Measurements from ENCODE around the gene FLRT1. TPM values are rescaled to one million over a fixed set of nuclear protein-coding genes. Genes with fewer than 3 reads are reported as not detected.

Gene FLRT1
- total RNA-seq, 1 experiment from 2014 or later: 0.39 TPM

DNA sequence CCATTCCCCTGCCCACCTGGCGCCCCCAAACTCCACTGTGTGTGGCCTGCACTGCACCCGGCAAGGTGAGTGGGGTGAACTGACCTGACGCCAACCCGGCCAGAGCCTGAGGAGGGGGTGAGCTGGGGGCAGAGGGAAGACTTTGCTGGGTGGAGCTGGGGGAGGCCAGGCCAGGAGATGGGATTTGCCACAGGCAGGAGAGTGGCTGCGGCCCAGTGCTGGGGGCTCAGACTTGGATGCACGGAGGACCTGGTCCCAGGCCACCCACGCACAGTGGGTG is 17.8 kb upstream of the FLRT1 start:
- H3K9me3 ChIP-seq: no peaks in the 10 kb centered on the region
- Mint-ChIP-seq H3K27ac (ENCODE audit: unreplicated experiment) (no peak overlapping the region), H3K9me3 (ENCODE audit: unreplicated experiment) (no peaks in the 10 kb centered on the region), H3K4me1 (ENCODE audit: low read depth, unreplicated experiment) (no peaks in the 10 kb centered on the region), H3K4me3 (ENCODE audit: unreplicated experiment) (no peak overlapping the region), H3K36me3 (ENCODE audit: insufficient read depth, unreplicated experiment) (peaks cover 7% of the 10 kb centered on the region), H3K27me3 (ENCODE audit: insufficient read depth, unreplicated experiment) (no peaks in the 10 kb centered on the region)
- ChIA-PET CTCF (no interaction called here), POLR2A (no interaction called here)
- intact Hi-C loops (cut with micrococcal nuclease; ENCODE audit: unreplicated experiment): no loop called here
- no peak for DNase-seq
- BruUV-seq (replicated peaks): no TSS peak
- H3K27me3 ChIP-seq (replicated peaks; ENCODE audit: control insufficient read depth, insufficient read depth, low read length): no peaks in the 10 kb centered on the region
- TF ChIP-seq, protein P1, sequence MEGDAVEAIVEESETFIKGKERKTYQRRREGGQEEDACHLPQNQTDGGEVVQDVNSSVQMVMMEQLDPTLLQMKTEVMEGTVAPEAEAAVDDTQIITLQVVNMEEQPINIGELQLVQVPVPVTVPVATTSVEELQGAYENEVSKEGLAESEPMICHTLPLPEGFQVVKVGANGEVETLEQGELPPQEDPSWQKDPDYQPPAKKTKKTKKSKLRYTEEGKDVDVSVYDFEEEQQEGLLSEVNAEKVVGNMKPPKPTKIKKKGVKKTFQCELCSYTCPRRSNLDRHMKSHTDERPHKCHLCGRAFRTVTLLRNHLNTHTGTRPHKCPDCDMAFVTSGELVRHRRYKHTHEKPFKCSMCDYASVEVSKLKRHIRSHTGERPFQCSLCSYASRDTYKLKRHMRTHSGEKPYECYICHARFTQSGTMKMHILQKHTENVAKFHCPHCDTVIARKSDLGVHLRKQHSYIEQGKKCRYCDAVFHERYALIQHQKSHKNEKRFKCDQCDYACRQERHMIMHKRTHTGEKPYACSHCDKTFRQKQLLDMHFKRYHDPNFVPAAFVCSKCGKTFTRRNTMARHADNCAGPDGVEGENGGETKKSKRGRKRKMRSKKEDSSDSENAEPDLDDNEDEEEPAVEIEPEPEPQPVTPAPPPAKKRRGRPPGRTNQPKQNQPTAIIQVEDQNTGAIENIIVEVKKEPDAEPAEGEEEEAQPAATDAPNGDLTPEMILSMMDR (IDR thresholded peaks at IDR 0.05; ENCODE audit: insufficient read depth in 1 of 2, low read depth in 1 of 2, low read length in 1 of 2, severe bottlenecking in 1 of 2, unreplicated experiment in 1 of 2): no peak
- no peaks in the 10 kb centered on the region for H3K4me1 ChIP-seq
- no peaks in the 10 kb centered on the region for H3K36me3 ChIP-seq (ENCODE audit: control insufficient read depth, insufficient read depth, low read length)
- no peak overlapping the region for H3K4me3 ChIP-seq (ENCODE audit: low read depth, low read length)

DNA sequence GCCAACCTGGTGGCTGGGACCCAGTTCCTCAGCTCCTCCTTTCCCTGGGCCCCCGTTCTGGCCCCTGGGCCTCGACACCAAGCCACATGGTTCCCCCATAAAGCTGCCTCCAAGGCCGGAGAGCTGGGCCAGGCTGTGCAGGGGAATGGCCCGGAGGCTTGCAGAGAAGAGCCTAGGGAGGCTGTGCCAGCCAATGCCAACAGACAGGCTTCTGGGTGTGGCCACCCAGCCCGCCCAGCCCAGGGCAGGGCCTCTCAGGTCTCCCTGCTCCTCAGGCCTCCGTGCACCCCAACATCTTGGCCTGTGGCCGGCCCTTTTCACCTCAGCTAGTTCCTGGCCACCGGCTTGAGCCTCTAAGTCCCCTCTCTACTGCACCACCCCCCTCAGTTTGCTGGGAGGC is 17.4 kb upstream of the FLRT1 start:
- Mint-ChIP-seq H3K4me1 (ENCODE audit: low read depth, unreplicated experiment) (no peaks in the 10 kb centered on the region), H3K27me3 (ENCODE audit: insufficient read depth, unreplicated experiment) (no peaks in the 10 kb centered on the region), H3K9me3 (ENCODE audit: unreplicated experiment) (no peaks in the 10 kb centered on the region), H3K36me3 (ENCODE audit: insufficient read depth, unreplicated experiment) (peaks cover 7% of the 10 kb centered on the region), H3K27ac (ENCODE audit: unreplicated experiment) (no peak overlapping the region), H3K4me3 (ENCODE audit: unreplicated experiment) (no peak overlapping the region)
- Histone ChIP-seq H3K36me3 (ENCODE audit: control insufficient read depth, insufficient read depth, low read length) (no peaks in the 10 kb centered on the region), H3K4me3 (ENCODE audit: low read depth, low read length) (no peak overlapping the region), H3K4me1 (no peaks in the 10 kb centered on the region), H3K27me3 (replicated peaks; ENCODE audit: control insufficient read depth, insufficient read depth, low read length) (no peaks in the 10 kb centered on the region), H3K9me3 (no peaks in the 10 kb centered on the region)
- no TSS peak for BruUV-seq (replicated peaks)
- ChIA-PET POLR2A (no interaction called here), CTCF (no interaction called here)
- TF ChIP-seq, protein P1 (IDR thresholded peaks at IDR 0.05; ENCODE audit: insufficient read depth in 1 of 2, low read depth in 1 of 2, low read length in 1 of 2, severe bottlenecking in 1 of 2, unreplicated experiment in 1 of 2): no peak
- intact Hi-C loops (cut with micrococcal nuclease; ENCODE audit: unreplicated experiment): no loop called here
- no peak for DNase-seq

DNA sequence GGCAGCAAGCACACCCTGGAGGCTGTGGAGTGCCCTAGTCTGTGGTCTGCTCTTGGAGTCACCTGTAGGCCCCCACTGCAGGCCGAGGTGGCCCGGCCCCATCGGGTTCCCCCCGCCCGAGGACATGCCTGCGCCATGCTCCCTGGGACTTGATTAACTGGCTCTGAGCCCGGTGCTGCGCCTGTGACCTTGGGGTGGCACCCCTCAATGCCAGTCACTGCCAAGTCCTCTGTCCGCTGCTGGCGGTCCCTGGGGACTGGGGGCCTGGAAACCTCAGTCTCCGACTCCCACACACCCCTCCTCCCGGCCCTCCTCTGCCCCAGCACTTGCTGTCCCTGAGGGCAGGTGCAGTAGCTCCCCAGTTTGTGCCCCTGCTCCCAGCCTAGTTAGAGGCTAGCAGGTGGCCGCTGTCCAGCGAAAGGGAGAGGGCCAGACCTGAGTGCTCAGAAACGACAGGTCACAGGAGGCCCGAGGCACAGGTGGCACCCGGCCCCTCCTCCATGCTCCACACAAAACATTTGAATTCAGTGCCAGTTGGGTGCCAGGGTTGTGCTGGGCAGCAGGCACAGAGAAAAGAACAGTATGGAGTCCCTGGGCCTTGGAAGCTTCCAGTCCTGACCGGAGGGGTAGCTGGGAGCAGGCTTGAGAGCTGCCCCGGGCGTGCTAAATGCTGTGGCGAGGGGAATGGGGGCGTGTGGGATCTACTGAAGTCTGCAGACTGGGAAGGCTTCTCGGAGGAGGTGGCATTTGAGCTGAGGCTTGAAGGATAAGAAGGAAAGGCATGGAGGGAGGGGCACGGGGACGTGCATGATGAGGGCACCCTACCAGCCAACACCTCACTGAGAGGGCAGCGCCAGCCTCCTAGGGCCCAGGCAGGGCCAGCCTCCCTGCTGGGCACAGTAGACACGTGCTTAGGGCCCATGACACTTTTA is 16.4 kb upstream of the FLRT1 start:
- Mint-ChIP-seq H3K36me3 (ENCODE audit: insufficient read depth, unreplicated experiment) (peaks cover 16% of the 10 kb centered on the region), H3K4me1 (ENCODE audit: low read depth, unreplicated experiment) (no peaks in the 10 kb centered on the region), H3K4me3 (ENCODE audit: unreplicated experiment) (no peak overlapping the region), H3K27me3 (ENCODE audit: insufficient read depth, unreplicated experiment) (no peaks in the 10 kb centered on the region), H3K9me3 (ENCODE audit: unreplicated experiment) (no peaks in the 10 kb centered on the region), H3K27ac (ENCODE audit: unreplicated experiment) (no peak overlapping the region)
- Histone ChIP-seq H3K27me3 (replicated peaks; ENCODE audit: control insufficient read depth, insufficient read depth, low read length) (no peaks in the 10 kb centered on the region), H3K4me1 (no peaks in the 10 kb centered on the region), H3K9me3 (no peaks in the 10 kb centered on the region), H3K36me3 (ENCODE audit: control insufficient read depth, insufficient read depth, low read length) (no peaks in the 10 kb centered on the region), H3K4me3 (ENCODE audit: low read depth, low read length) (no peak overlapping the region)
- POLR2A ChIA-PET: no interaction called here
- no TSS peak for BruUV-seq (replicated peaks)
- intact Hi-C loops (cut with micrococcal nuclease; ENCODE audit: unreplicated experiment): no loop called here
- TF ChIP-seq, protein P1 (IDR thresholded peaks at IDR 0.05; ENCODE audit: insufficient read depth in 1 of 2, low read depth in 1 of 2, low read length in 1 of 2, severe bottlenecking in 1 of 2, unreplicated experiment in 1 of 2): no peak
- CTCF ChIA-PET: no interaction called here
- DNase-seq: no peak
